SK-N-SH treated with all-trans-retinoic acid at 6 μM for 48 hours (cell line): ENCODE data around the gene IQGAP3.

Source experiments
- GLIS3 ChIP-seq: fragments of 250-450 bp; sonication (Bioruptor Pico); IDR thresholded peaks from 2 replicates; pipeline ENCODE4 v1.5.0; 2020; ENCODE audit warnings: mild to moderate bottlenecking, moderate library complexity
- ZFP30 ChIP-seq: fragments of 450-650 bp; formaldehyde crosslinking; IDR thresholded peaks from 2 replicates; pipeline ENCODE4 v1.5.0; 2022; ENCODE audit warnings: mild to moderate bottlenecking, moderate library complexity
- TF ChIP-seq, protein P1 (sequence below): fragments of 250-450 bp; sonication (Bioruptor Pico); IDR thresholded peaks from 2 replicates; pipeline ENCODE4 v1.5.1; 2021; ENCODE audit warnings: mild to moderate bottlenecking, moderate library complexity

GRCh38 chr1:156498432-156499193 lies 73.8 kb downstream of the IQGAP3 start:
- no peak for TF ChIP-seq ZFP30 (CRISPR knock-in tag)
- no peak for TF ChIP-seq GLIS3 (CRISPR knock-in tag)
- TF ChIP-seq, protein P1, sequence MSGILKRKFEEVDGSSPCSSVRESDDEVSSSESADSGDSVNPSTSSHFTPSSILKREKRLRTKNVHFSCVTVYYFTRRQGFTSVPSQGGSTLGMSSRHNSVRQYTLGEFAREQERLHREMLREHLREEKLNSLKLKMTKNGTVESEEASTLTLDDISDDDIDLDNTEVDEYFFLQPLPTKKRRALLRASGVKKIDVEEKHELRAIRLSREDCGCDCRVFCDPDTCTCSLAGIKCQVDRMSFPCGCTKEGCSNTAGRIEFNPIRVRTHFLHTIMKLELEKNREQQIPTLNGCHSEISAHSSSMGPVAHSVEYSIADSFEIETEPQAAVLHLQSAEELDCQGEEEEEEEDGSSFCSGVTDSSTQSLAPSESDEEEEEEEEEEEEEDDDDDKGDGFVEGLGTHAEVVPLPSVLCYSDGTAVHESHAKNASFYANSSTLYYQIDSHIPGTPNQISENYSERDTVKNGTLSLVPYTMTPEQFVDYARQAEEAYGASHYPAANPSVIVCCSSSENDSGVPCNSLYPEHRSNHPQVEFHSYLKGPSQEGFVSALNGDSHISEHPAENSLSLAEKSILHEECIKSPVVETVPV (CRISPR knock-in tag) = no peak
